SU-DHL-6 (cell line): ENCODE results near the gene PRDM11.

Source experiments
- H2AFZ ChIP-seq: fragments of 200-600 bp; sonication (generic); 2 replicates; pipeline ENCODE4 v1.6.1; 2014; ENCODE audit warnings: low read depth, mild to moderate bottlenecking, moderate library complexity, mixed read lengths, antibody characterized with exemption, low read length; ENCODE audit not compliant: severe bottlenecking
- H3F3A ChIP-seq: fragments of 200-600 bp; shearing (Covaris generic); 2 replicates; pipeline ENCODE4 v1.6.0; 2016; ENCODE audit warnings: antibody characterized with exemption, mild to moderate bottlenecking; ENCODE audit not compliant: insufficient read depth
- H3K27ac ChIP-seq: fragments of 200-600 bp; sonication (generic); 2 replicates; pipeline ENCODE4 v1.5.1; 2016; ENCODE audit warnings: low read depth, mild to moderate bottlenecking, low read length, moderate library complexity, mixed read lengths
- H3K27me3 ChIP-seq: fragments of 200-600 bp; sonication (generic), shearing (Covaris generic); 2 replicates; pipeline ENCODE4 v1.6.0; 2014; ENCODE audit warnings: mild to moderate bottlenecking, low read length
- H3K36me3 ChIP-seq: fragments of 200-600 bp; sonication (generic); 2 replicates; pipeline ENCODE4 v1.6.1; 2014; ENCODE audit warnings: mild to moderate bottlenecking, low read length, mixed read lengths
- H3K4me2 ChIP-seq: fragments of 300-600, 200-600 bp; shearing (Covaris generic), sonication (generic); 2 replicates; pipeline ENCODE4 v1.6.0; 2014; ENCODE audit warnings: low read length, low read depth, mild to moderate bottlenecking; ENCODE audit not compliant: poor library complexity, severe bottlenecking
- H3K4me3 ChIP-seq: fragments of 200-600 bp; sonication (generic); 2 replicates; pipeline ENCODE4 v1.5.1; 2014; ENCODE audit warnings: antibody characterized with exemption, low read length, mild to moderate bottlenecking, mixed read lengths; ENCODE audit not compliant: insufficient read depth, poor library complexity, severe bottlenecking
- H3K79me2 ChIP-seq: fragments of 200-600 bp; sonication (generic); 2 replicates; pipeline ENCODE4 v1.6.1; 2014; ENCODE audit warnings: mild to moderate bottlenecking, low read length, moderate library complexity; ENCODE audit not compliant: insufficient read depth
- H3K9ac ChIP-seq: fragments of 200-600 bp; sonication (generic); 2 replicates; pipeline ENCODE4 v1.7.0; 2014; ENCODE audit warnings: mild to moderate bottlenecking, low read length
- H3K9me2 ChIP-seq: fragments of 200-600 bp; sonication (generic); replicated peaks from 2 replicates; pipeline ENCODE4 v1.6.1; 2014; ENCODE audit warnings: low read length; ENCODE audit not compliant: insufficient read depth
- H3K9me3 ChIP-seq: fragments of 200-600 bp; sonication (generic); 2 replicates; pipeline ENCODE4 v1.6.1; 2014; ENCODE audit warnings: low read length, mixed read lengths; ENCODE audit not compliant: insufficient read depth
- H4K20me1 ChIP-seq: fragments of 200-600 bp; sonication (generic); 2 replicates; pipeline ENCODE4 v1.6.1; 2014; ENCODE audit warnings: low read depth, mild to moderate bottlenecking, antibody characterized with exemption, low read length, moderate library complexity, mixed read lengths
- CTCF ChIP-seq: fragments of 200-600 bp; sonication (generic); IDR thresholded peaks from one replicate; pipeline ENCODE4 v1.5.1; 2017; ENCODE audit warnings: antibody characterized with exemption, mild to moderate bottlenecking, low read length, moderate library complexity; ENCODE audit not compliant: insufficient read depth, poor library complexity, severe bottlenecking
- EZH2phosphoT487 ChIP-seq: fragments of 200-600 bp; sonication (generic), shearing (Covaris generic); conservative IDR thresholded peaks from 2 replicates; pipeline ENCODE4 v1.6.1; 2018; ENCODE audit warnings: mild to moderate bottlenecking, antibody characterized with exemption, low read length, moderate library complexity, mixed read lengths

Gene PRDM11

GRCh38 chr11:45141631-45142030 lies 4.8 kb upstream of the PRDM11 start:
- Histone ChIP-seq H3K9ac (no peak overlapping the region), H2AFZ (no peak overlapping the region), H3K4me3 (no peak overlapping the region), H3K79me2 (no peaks in the 10 kb centered on the region), H3K27me3 (no peaks in the 10 kb centered on the region), H3F3A (no peaks in the 10 kb centered on the region), H3K9me3 (no peaks in the 10 kb centered on the region), H3K9me2 (no peaks in the 10 kb centered on the region), H3K27ac (no peak overlapping the region), H3K4me2 (no peak overlapping the region), H4K20me1 (no peaks in the 10 kb centered on the region), H3K36me3 (no peaks in the 10 kb centered on the region)
- TF ChIP-seq EZH2phosphoT487, result no peak
- TF ChIP-seq CTCF, result no peak

GRCh38 chr11:45142241-45143055 lies 4.0 kb upstream of the PRDM11 start:
- Histone ChIP-seq H3K36me3 (no peaks in the 10 kb centered on the region), H3F3A (no peaks in the 10 kb centered on the region), H4K20me1 (no peaks in the 10 kb centered on the region), H3K9me3 (no peaks in the 10 kb centered on the region), H3K27me3 (no peaks in the 10 kb centered on the region), H3K4me3 (no peak overlapping the region), H3K9me2 (no peaks in the 10 kb centered on the region), H3K9ac (no peak overlapping the region), H2AFZ (no peak overlapping the region), H3K79me2 (no peaks in the 10 kb centered on the region), H3K4me2 (no peak overlapping the region), H3K27ac (no peak overlapping the region)
- no peak for TF ChIP-seq EZH2phosphoT487
- no peak for TF ChIP-seq CTCF

GRCh38 chr11:45143494-45143893 lies 2.9 kb upstream of the PRDM11 start:
- Histone ChIP-seq H3K36me3 (no peaks in the 10 kb centered on the region), H3F3A (no peaks in the 10 kb centered on the region), H3K27me3 (no peaks in the 10 kb centered on the region), H3K9me3 (no peaks in the 10 kb centered on the region), H3K4me3 (no peak overlapping the region), H3K79me2 (no peaks in the 10 kb centered on the region), H4K20me1 (no peaks in the 10 kb centered on the region), H3K9ac (no peak overlapping the region), H3K4me2 (no peak overlapping the region), H2AFZ (no peak overlapping the region), H3K27ac (no peak overlapping the region), H3K9me2 (no peaks in the 10 kb centered on the region)
- TF ChIP-seq CTCF (no peak), EZH2phosphoT487 (no peak)
